HepG2 (cell line): ENCODE data around the gene LGALS7B.

Experiments
- ARNTL ChIP-seq: sonication (generic); formaldehyde crosslinking; IDR thresholded peaks from 2 replicates; pipeline ENCODE4 v1.4.0; 2020; ENCODE audit warnings: mild to moderate bottlenecking, missing genetic modification reagents
- CTCF ChIP-seq: sonication (generic); formaldehyde crosslinking; IDR thresholded peaks from 2 replicates; pipeline ENCODE4 v1.5.0; 2020; ENCODE audit warnings: mild to moderate bottlenecking, missing genetic modification reagents, moderate library complexity
- GABPB1 ChIP-seq: IDR thresholded peaks from 2 replicates; pipeline ENCODE4 v1.6.1; 2016; ENCODE audit warnings: mild to moderate bottlenecking, missing genetic modification reagents, moderate library complexity, missing compliant biosample characterization
- MAFK ChIP-seq, 2 experiments: IDR thresholded peaks in 1 of 2; conservative IDR thresholded peaks in 1 of 2; 2 replicates each; pipeline ENCODE4 v1.6.1; 2011; ENCODE audit warnings: improper control_type of control experiment in 2 of 2, low read length in 2 of 2
- PHF8 ChIP-seq: sonication (generic); formaldehyde crosslinking; IDR thresholded peaks from 2 replicates; pipeline ENCODE4 v1.5.0; 2020; ENCODE audit warnings: missing genetic modification reagents
- ZNF281 ChIP-seq: sonication (generic); formaldehyde crosslinking; IDR thresholded peaks from 2 replicates; pipeline ENCODE4 v1.4.0; 2020; ENCODE audit warnings: missing genetic modification reagents, borderline replicate concordance
- ZSCAN20 ChIP-seq: sonication (generic); formaldehyde crosslinking; IDR thresholded peaks from 2 replicates; pipeline ENCODE4 v1.4.0; 2020; ENCODE audit warnings: missing genetic modification reagents, mild to moderate bottlenecking, borderline replicate concordance

- TF ChIP-seq GABPB1 (CRISPR knock-in tag), result no peak
- no peak for TF ChIP-seq CTCF (CRISPR knock-in tag)
- no peak for TF ChIP-seq ARNTL (CRISPR knock-in tag)
- TF ChIP-seq PHF8 (CRISPR knock-in tag), result no peak
- no peak for TF ChIP-seq MAFK (conservative IDR thresholded peaks at IDR 0.05 in 1 of 2, IDR thresholded peaks at IDR 0.05 in 1 of 2; ENCODE audit: low read length in 2 of 2)
- no peak for TF ChIP-seq ZNF281 (CRISPR knock-in tag)
- TF ChIP-seq ZSCAN20 (CRISPR knock-in tag), result no peak
These were observed 8.6 kb upstream of the LGALS7B start for GRCh38 chr19:38780443-38780842.
